ENCODE measurements around the gene TRIM29. TPM values are rescaled to one million over a fixed set of nuclear protein-coding genes. Genes with fewer than 3 reads are reported as not detected.
"Not testable (repeated sequence)": the region's sequence is repeated elsewhere in the genome, so short reads cannot be mapped to it uniquely, and the experiment has no call there.

The TRIM29 gene
- total RNA-seq, 1 donor from 2014 or later = 146 TPM

DNA sequence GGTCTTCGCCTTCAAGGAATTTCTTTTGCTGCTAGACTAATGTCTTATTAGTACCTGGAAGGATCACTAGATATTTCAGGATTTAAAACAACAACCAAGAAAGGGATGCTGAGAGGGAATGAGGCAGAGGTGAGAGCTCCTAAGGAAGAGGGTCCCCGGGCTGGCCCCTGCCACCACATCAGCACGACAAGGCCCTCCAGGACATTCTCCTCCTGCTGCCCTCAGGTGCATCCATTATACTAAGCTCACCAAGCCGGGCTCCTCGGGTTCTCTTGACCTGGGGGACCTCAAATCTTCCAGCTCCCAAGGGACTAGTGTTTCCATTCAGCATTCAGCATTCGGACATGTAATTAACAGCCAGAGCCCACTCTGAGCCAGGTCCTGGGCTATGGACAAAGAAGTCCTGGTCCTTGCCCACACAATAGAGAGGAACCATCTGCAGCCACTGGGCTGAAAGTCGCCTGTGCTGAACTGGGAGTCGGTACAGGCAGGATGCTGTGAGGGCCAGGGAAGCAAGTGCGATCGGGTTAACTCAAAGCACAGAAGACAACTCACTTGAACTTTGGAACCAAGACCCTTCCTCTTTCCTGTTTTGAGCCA is 43.6 kb upstream of the TRIM29 start:
- TF ChIP-seq, protein P1, sequence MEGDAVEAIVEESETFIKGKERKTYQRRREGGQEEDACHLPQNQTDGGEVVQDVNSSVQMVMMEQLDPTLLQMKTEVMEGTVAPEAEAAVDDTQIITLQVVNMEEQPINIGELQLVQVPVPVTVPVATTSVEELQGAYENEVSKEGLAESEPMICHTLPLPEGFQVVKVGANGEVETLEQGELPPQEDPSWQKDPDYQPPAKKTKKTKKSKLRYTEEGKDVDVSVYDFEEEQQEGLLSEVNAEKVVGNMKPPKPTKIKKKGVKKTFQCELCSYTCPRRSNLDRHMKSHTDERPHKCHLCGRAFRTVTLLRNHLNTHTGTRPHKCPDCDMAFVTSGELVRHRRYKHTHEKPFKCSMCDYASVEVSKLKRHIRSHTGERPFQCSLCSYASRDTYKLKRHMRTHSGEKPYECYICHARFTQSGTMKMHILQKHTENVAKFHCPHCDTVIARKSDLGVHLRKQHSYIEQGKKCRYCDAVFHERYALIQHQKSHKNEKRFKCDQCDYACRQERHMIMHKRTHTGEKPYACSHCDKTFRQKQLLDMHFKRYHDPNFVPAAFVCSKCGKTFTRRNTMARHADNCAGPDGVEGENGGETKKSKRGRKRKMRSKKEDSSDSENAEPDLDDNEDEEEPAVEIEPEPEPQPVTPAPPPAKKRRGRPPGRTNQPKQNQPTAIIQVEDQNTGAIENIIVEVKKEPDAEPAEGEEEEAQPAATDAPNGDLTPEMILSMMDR (IDR thresholded peaks at IDR 0.05; ENCODE audit: insufficient read depth, low read length, severe bottlenecking) = no peak
- H3K36me3 ChIP-seq (ENCODE audit: control insufficient read depth, insufficient read depth, low read length) = no peaks in the 10 kb centered on the region
- H3K27me3 ChIP-seq (ENCODE audit: control insufficient read depth, insufficient read depth, low read length) = no peaks in the 10 kb centered on the region
- DNase-seq (ENCODE audit: low read depth) = no peak
- no peak overlapping the region for H3K4me3 ChIP-seq (ENCODE audit: low read depth, low read length)
- no peak for FAIRE-seq

DNA sequence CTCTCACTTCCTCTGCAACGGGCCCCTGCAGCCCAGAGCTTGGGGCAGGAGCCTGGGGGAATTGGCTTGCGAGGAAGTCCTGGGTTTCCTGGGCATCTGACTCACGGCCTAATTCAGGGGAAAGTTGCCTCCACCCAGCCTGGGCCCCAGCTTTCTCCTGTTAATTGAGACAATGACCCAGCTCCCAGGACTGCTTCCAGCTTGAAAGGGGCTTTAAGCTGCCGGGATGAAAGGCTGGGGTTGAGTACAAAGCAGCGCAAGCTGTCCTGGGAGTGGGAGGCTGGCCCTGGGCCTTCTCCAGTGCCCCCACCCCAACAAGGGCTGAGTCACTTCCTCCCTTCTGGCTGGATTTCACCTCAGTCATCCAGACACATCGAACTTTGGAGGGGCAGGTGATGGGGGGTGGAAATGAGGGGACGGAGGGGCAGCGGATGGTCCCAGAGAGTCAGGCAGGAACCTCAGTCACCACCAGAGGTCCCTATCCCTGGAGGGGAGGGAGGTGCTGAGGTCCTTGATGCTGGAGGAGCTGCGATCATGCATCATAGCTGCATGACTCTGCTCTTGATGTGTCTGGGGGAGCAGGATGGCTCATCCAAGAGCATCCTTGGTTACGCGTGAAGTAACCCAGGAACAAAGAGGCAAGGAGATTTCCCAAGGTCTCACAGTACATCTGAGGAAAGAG is 42.8 kb upstream of the TRIM29 start:
- no peak overlapping the region for H3K4me3 ChIP-seq (ENCODE audit: low read depth, low read length)
- H3K27me3 ChIP-seq (ENCODE audit: control insufficient read depth, insufficient read depth, low read length) = no peaks in the 10 kb centered on the region
- no peak for FAIRE-seq
- TF ChIP-seq, protein P1 (IDR thresholded peaks at IDR 0.05; ENCODE audit: insufficient read depth, low read length, severe bottlenecking) = peak; percentile 19
- DNase-seq (ENCODE audit: low read depth) = peak; percentile 86
- no peaks in the 10 kb centered on the region for H3K36me3 ChIP-seq (ENCODE audit: control insufficient read depth, insufficient read depth, low read length)

DNA sequence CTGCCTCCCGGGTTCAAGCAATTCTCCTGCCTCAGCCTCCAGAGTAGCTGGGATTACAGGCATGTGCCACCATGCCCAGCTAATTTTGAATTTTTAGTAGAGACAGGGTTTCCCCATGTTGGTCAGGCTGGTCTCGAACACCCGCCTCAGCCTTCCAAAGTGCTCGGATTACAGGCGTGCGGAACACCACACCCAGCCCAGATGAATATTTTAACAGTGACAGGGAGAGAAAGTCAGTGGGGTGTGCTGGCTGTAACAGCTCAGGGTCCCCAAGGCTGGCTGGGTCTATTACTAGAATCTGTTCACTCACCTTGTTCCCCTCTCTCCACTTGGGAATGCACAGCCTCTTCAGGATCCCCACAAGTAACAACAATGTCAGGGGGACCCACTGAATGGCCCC is 42.1 kb upstream of the TRIM29 start:
- DNase-seq (ENCODE audit: low read depth); H3K27me3 ChIP-seq (ENCODE audit: control insufficient read depth, insufficient read depth, low read length); H3K36me3 ChIP-seq (ENCODE audit: control insufficient read depth, insufficient read depth, low read length); FAIRE-seq; H3K4me3 ChIP-seq (ENCODE audit: low read depth, low read length): not testable (repeated sequence)

- Histone ChIP-seq H3K36me3 (ENCODE audit: control insufficient read depth, insufficient read depth, low read length) (no peaks in the 10 kb centered on the region), H3K27me3 (ENCODE audit: control insufficient read depth, insufficient read depth, low read length) (peaks cover 2% of the 10 kb centered on the region), H3K4me3 (ENCODE audit: low read depth, low read length) (no peak overlapping the region)
- DNase-seq (ENCODE audit: low read depth) (no peak), FAIRE-seq (peak; percentile 43)
- TF ChIP-seq, protein P1 (IDR thresholded peaks at IDR 0.05; ENCODE audit: insufficient read depth, low read length, severe bottlenecking) = no peak
These were observed 41.3 kb upstream of the TRIM29 start for GRCh38 chr11:120179057-120179672.

DNA sequence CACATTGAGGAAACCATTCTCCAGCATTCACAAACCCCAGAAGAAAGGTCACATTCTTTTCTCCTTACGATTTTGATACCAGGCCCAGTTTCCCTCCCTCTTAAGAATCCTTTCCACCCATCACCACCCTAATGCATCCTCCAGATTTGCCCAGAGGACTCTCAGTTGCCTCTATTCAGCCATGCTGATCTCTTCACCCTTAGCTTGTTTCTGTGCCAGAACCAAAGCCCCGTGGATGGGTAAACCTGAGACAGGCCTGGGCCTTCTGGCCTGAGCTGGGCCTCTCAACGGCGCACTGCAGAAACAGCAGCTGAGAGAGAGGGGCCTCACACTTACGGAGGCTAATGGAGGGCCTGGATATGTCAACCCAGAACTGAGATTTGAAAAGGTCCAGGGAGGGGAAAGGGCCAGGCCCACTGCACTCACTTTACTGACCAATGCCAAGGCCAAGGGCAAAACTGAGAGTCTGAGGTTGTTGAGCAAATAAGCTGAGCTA is 40.7 kb upstream of the TRIM29 start:
- DNase-seq (ENCODE audit: low read depth) (no peak), FAIRE-seq (no peak)
- Histone ChIP-seq H3K27me3 (ENCODE audit: control insufficient read depth, insufficient read depth, low read length) (peaks cover 2% of the 10 kb centered on the region), H3K4me3 (ENCODE audit: low read depth, low read length) (no peak overlapping the region), H3K36me3 (ENCODE audit: control insufficient read depth, insufficient read depth, low read length) (no peaks in the 10 kb centered on the region)
- TF ChIP-seq, protein P1 (IDR thresholded peaks at IDR 0.05; ENCODE audit: insufficient read depth, low read length, severe bottlenecking) = no peak

DNA sequence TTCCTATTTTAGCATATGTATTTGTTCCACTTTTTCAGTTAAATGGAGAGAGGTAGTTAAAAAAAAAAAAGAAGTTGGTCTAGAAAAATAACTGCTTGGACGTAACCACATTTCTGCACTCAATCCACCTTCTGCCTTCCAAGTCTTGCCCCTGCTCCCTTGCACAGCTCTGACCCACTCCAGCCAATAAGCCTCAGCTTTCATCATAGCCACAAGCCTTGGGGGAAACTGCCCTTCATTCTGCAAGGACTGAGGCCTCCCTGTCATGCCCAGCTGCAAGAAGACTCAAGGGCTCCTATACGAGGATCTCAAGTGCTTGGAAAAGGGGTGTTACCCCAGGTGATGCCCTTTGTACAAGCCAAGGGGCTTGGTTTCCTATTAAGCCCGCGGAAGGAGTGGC is 37.0 kb upstream of the TRIM29 start:
- no peak for FAIRE-seq

More for the DNA sequence above, 37.0 kb upstream of the TRIM29 start:
- H3K4me3 ChIP-seq (ENCODE audit: low read depth, low read length) = no peak overlapping the region
- TF ChIP-seq, protein P1 (IDR thresholded peaks at IDR 0.05; ENCODE audit: insufficient read depth, low read length, severe bottlenecking) = no peak
- peaks cover 2% of the 10 kb centered on the region for H3K27me3 ChIP-seq (ENCODE audit: control insufficient read depth, insufficient read depth, low read length)
- no peaks in the 10 kb centered on the region for H3K36me3 ChIP-seq (ENCODE audit: control insufficient read depth, insufficient read depth, low read length)
- no peak for DNase-seq (ENCODE audit: low read depth)

Data from bronchial epithelial cell (primary cell).